Kidney epithelial cell (primary cell): ENCODE data around the gene ERCC6. TPM values are rescaled to one million over a fixed set of nuclear protein-coding genes. Genes with fewer than 3 reads are reported as not detected.

Experiments
- DNase-seq: peaks from one replicate; pipeline ENCODE4 v3.0.0-alpha.2; 2010; ENCODE audit warnings: low read depth
- H3K27me3 ChIP-seq: 2 replicates; pipeline ENCODE4 v1.6.0; 2011; ENCODE audit warnings: low read length; ENCODE audit not compliant: control insufficient read depth, insufficient read depth
- H3K36me3 ChIP-seq: 2 replicates; pipeline ENCODE4 v1.5.1; 2011; ENCODE audit warnings: low read length; ENCODE audit not compliant: control insufficient read depth, insufficient read depth
- H3K4me3 ChIP-seq: 2 replicates; pipeline ENCODE4 v1.5.1; 2011; ENCODE audit warnings: low read depth, mild to moderate bottlenecking, control low read depth, low read length
- total RNA-seq: library from RNA; depleted of rRNA; stranded (reverse); fragments of >200 nt; gene quantifications from 2 replicates; pipeline ENCODE4 v1.2.3, GENCODE V29; 2015
- TF ChIP-seq, protein P1 (sequence below): IDR thresholded peaks from 2 replicates; pipeline ENCODE4 v1.5.1; 2011; ENCODE audit warnings: mild to moderate bottlenecking, moderate library complexity, low read length, control low read depth, inconsistent platforms; ENCODE audit not compliant: insufficient read depth, poor library complexity, severe bottlenecking

The ERCC6 gene
- total RNA-seq, 1 donor from 2014 or later, result 7.3 TPM

DNA sequence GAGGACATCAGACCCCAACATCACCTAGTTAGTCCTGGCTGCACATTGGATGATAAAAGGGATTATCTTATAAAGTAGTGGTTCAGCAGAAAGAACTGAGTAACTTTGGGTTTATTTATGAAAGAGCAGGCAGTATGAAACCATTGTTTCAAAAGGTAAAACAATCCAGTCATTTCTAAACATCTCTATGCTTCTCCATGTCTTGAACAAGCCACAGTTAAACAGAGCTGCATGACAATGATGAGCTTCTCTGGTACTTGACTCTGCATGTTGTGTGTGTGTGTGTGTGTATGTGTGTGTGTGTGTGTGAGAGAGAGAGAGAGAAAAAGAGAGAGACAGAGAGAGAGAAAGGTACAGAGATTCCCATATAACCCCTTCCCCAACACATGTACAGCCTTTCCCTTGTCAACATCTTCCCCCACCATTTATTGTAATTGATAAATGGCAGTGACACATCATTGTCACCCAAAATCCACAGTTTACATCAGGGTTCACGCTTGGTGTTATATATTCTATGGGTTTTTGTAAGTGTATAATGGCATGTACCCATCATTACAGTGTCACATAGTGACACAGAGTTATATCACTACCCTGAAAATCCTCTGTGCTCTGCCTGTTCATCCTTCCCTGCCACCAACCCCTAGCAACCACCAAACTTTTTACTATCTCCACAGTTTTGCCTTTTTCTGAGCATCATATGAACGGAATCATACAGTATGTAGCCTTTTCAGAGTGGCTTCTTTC, 38.4 kb upstream of the ERCC6 start:
- TF ChIP-seq, protein P1, sequence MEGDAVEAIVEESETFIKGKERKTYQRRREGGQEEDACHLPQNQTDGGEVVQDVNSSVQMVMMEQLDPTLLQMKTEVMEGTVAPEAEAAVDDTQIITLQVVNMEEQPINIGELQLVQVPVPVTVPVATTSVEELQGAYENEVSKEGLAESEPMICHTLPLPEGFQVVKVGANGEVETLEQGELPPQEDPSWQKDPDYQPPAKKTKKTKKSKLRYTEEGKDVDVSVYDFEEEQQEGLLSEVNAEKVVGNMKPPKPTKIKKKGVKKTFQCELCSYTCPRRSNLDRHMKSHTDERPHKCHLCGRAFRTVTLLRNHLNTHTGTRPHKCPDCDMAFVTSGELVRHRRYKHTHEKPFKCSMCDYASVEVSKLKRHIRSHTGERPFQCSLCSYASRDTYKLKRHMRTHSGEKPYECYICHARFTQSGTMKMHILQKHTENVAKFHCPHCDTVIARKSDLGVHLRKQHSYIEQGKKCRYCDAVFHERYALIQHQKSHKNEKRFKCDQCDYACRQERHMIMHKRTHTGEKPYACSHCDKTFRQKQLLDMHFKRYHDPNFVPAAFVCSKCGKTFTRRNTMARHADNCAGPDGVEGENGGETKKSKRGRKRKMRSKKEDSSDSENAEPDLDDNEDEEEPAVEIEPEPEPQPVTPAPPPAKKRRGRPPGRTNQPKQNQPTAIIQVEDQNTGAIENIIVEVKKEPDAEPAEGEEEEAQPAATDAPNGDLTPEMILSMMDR, result no peak
- Histone ChIP-seq H3K27me3 (no peaks in the 10 kb centered on the region), H3K4me3 (no peak overlapping the region), H3K36me3 (no peaks in the 10 kb centered on the region)
- DNase-seq, result no peak

DNA sequence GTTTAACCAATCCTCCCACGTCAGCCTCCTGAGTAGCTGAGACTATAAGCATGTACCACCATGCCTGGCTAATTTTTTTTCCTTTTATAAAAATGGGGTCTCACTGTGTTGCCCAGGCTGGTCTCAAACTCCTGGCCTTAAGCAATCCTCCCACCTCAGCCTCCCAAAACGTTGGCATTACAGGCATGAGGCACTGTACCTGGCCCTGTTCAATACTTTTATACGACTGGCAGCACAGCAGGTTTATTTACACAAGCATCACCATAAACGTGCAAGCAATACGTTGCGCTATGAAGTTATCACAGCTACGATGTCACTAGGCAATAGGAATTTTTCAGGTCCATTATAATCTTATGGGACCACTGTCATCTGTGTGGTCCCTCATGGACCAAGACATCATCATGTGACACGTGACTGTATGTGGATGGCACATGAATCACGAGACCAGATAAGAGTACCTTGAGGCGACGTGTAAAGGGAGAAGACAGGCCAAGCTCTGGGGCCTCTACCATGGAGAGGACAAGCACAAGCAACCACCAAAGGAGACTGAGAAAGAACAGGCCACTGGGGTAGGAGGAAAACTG, 36.7 kb upstream of the ERCC6 start:
- Histone ChIP-seq H3K36me3 (no peaks in the 10 kb centered on the region), H3K27me3 (no peaks in the 10 kb centered on the region), H3K4me3 (no peak overlapping the region)
- TF ChIP-seq, protein P1, result no peak
- no peak for DNase-seq

DNA sequence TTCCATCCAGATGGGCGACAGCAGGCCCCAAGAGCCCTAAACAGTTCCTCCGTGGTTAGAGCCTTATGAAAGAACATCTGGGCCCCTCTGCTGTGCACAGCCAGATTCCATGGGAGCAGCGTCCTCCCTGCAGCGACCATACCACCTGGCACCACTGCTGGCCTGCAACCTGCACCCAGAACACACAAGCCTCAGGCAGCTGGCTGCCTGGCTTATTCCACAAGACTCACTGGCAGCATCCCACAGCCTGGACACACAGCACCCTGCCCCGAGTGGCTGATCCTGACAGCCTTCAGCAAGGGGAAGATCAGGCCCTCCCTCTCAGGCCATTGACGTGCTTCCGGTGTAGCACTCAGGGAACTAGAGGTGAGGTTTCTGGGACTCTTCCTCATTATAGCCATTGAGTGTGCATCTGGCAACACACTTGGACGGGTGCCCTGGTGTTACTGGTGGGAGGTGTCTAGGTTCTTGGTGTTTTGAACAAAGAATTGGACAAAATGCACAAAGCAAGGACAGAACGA, 33.7 kb upstream of the ERCC6 start:
- TF ChIP-seq, protein P1, result no peak
- Histone ChIP-seq H3K4me3 (no peak overlapping the region), H3K27me3 (peaks cover 2% of the 10 kb centered on the region), H3K36me3 (no peaks in the 10 kb centered on the region)
- no peak for DNase-seq

DNA sequence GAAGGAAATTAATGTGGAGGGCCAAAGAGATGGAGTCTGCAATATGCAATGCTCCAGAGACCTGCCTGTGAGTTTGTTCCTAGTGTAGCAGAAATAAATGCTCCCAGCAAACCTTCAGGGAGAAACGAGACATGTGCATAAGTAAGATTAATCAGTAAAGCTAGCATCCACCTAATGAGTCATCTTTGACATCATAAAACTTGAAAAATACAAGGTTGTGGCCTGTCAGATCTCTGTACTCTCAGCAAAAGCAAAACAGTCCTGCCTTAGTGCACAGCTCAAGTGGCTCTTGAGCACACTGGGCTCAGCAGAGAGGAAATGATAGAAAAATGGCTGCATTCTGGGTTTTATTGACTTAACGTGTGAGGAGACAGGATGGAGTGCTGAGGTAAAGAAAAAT, 32.5 kb upstream of the ERCC6 start:
- H3K36me3 ChIP-seq, result no peaks in the 10 kb centered on the region
- DNase-seq, result no peak
- no peak overlapping the region for H3K4me3 ChIP-seq
- TF ChIP-seq, protein P1, result no peak
- H3K27me3 ChIP-seq, result peaks cover 2% of the 10 kb centered on the region

DNA sequence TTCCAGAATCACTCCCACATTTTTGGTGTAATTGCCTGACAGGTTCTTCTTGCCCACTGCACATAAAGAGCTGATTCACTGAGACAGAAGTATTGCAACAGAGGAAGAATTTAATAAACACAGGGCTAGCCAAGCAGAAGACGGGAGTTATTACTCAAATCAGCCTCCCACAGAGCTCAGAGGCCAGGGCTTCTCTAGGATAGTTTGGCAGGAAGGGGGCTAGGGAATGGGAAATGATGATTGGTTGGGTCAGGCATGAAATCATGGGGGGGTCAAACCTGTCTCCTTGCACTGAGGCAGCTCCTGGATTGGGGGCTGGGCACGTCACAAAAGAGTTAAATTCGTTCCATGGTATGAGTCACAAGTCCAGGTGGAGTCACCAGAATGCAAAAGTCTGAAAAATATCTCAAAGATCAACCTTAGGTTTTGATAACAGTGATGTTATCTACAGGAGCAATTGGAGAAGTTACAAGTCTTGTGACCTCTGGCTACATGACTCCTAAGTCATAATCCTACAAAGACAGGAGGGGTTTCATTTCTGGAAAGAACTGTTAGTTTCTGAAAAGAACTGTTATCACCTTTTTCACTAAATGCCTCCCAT, 30.2 kb upstream of the ERCC6 start:
- no peak for DNase-seq
- TF ChIP-seq, protein P1, result no peak

More for the DNA sequence above, 30.2 kb upstream of the ERCC6 start:
- peaks cover 2% of the 10 kb centered on the region for H3K27me3 ChIP-seq
- no peak overlapping the region for H3K4me3 ChIP-seq
- H3K36me3 ChIP-seq, result no peaks in the 10 kb centered on the region
